ENCODE results near the gene SEPSECS.

SEPSECS gene

GRCh38 chr4:25169446-25169845, 9.2 kb upstream of the SEPSECS start:
- Histone ChIP-seq H3K27ac (no peak overlapping the region), H2AFZ (no peak overlapping the region), H3K4me3 (ENCODE audit: low read depth, low read length) (no peak overlapping the region), H3K9me3 (ENCODE audit: control insufficient read depth, low read length) (no peaks in the 10 kb centered on the region), H3K4me2 (ENCODE audit: low read length) (no peak overlapping the region), H3K9ac (no peak overlapping the region), H3K36me3 (ENCODE audit: control insufficient read depth, insufficient read depth, low read length) (no peaks in the 10 kb centered on the region), H3K79me2 (no peaks in the 10 kb centered on the region), H3K4me1 (no peaks in the 10 kb centered on the region), H3K27me3 (ENCODE audit: control insufficient read depth, insufficient read depth, low read length) (no peaks in the 10 kb centered on the region)
- TF ChIP-seq, protein P1, sequence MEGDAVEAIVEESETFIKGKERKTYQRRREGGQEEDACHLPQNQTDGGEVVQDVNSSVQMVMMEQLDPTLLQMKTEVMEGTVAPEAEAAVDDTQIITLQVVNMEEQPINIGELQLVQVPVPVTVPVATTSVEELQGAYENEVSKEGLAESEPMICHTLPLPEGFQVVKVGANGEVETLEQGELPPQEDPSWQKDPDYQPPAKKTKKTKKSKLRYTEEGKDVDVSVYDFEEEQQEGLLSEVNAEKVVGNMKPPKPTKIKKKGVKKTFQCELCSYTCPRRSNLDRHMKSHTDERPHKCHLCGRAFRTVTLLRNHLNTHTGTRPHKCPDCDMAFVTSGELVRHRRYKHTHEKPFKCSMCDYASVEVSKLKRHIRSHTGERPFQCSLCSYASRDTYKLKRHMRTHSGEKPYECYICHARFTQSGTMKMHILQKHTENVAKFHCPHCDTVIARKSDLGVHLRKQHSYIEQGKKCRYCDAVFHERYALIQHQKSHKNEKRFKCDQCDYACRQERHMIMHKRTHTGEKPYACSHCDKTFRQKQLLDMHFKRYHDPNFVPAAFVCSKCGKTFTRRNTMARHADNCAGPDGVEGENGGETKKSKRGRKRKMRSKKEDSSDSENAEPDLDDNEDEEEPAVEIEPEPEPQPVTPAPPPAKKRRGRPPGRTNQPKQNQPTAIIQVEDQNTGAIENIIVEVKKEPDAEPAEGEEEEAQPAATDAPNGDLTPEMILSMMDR (IDR thresholded peaks at IDR 0.05) = no peak

- H3K79me2 ChIP-seq = no peaks in the 10 kb centered on the region
- no peak overlapping the region for H3K4me3 ChIP-seq (ENCODE audit: low read depth, low read length)
- H3K9me3 ChIP-seq (ENCODE audit: control insufficient read depth, low read length) = no peaks in the 10 kb centered on the region
- TF ChIP-seq, protein P1 (IDR thresholded peaks at IDR 0.05) = no peak
- H3K27me3 ChIP-seq (ENCODE audit: control insufficient read depth, insufficient read depth, low read length) = no peaks in the 10 kb centered on the region
- H3K9ac ChIP-seq = no peak overlapping the region
- H2AFZ ChIP-seq = no peak overlapping the region
- H3K36me3 ChIP-seq (ENCODE audit: control insufficient read depth, insufficient read depth, low read length) = no peaks in the 10 kb centered on the region
- no peak overlapping the region for H3K27ac ChIP-seq
- no peaks in the 10 kb centered on the region for H3K4me1 ChIP-seq
- H3K4me2 ChIP-seq (ENCODE audit: low read length) = no peak overlapping the region
Measured at GRCh38 chr4:25165916-25166315, 5.7 kb upstream of the SEPSECS start.

DNA sequence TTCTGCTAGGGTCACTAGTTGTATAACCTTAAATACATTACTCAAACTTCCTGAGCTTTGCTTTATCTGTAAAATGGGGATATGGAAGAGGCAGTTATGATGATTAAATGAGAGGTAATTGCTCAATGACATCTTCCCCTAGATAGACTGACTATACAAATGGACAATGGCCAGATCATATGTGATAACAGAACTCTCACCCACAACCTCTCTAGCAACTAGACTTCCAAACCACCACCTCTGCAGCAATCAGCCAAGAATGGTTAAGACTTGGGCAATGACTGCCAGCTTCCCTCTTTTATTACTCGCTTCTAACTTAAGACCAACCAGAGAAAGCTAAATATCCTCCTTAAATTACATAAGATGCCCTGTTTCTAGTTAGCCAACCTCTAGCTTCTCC, 2.9 kb upstream of the SEPSECS start:
- H3K27me3 ChIP-seq (ENCODE audit: control insufficient read depth, insufficient read depth, low read length) = no peaks in the 10 kb centered on the region
- no peak overlapping the region for H3K4me2 ChIP-seq (ENCODE audit: low read length)
- no peaks in the 10 kb centered on the region for H3K9me3 ChIP-seq (ENCODE audit: control insufficient read depth, low read length)
- no peak overlapping the region for H3K4me3 ChIP-seq (ENCODE audit: low read depth, low read length)
- no peak overlapping the region for H2AFZ ChIP-seq
- no peaks in the 10 kb centered on the region for H3K79me2 ChIP-seq
- no peaks in the 10 kb centered on the region for H3K4me1 ChIP-seq
- TF ChIP-seq, protein P1 (IDR thresholded peaks at IDR 0.05) = no peak
- H3K9ac ChIP-seq = no peak overlapping the region
- no peak overlapping the region for H3K27ac ChIP-seq
- H3K36me3 ChIP-seq (ENCODE audit: control insufficient read depth, insufficient read depth, low read length) = no peaks in the 10 kb centered on the region

DNA sequence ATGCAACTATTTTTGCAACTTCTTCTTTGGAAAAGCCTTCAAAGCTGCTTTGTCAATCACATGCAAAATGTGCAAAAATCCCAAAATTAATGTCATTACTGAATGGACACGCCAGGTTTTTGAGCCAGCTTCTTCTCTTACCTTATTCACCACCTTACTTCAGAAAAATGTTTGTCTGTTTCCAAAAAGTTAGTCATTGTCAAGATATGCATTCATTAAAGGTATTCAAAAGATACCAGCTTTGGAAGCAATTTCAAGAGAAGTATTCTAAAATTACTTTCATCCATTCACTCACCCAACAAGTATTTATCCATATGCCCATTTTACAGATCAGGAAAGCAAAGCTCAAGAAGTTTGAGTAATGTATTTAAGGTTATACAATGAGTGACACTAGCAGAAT, 2.3 kb upstream of the SEPSECS start:
- no peak overlapping the region for H3K4me3 ChIP-seq (ENCODE audit: low read depth, low read length)
- H3K79me2 ChIP-seq = no peaks in the 10 kb centered on the region
- H2AFZ ChIP-seq = no peak overlapping the region
- no peak overlapping the region for H3K9ac ChIP-seq
- no peaks in the 10 kb centered on the region for H3K36me3 ChIP-seq (ENCODE audit: control insufficient read depth, insufficient read depth, low read length)
- TF ChIP-seq, protein P1 (IDR thresholded peaks at IDR 0.05) = no peak
- no peaks in the 10 kb centered on the region for H3K27me3 ChIP-seq (ENCODE audit: control insufficient read depth, insufficient read depth, low read length)
- no peak overlapping the region for H3K4me2 ChIP-seq (ENCODE audit: low read length)
- H3K27ac ChIP-seq = no peak overlapping the region
- H3K4me1 ChIP-seq = no peaks in the 10 kb centered on the region
- no peaks in the 10 kb centered on the region for H3K9me3 ChIP-seq (ENCODE audit: control insufficient read depth, low read length)

DNA sequence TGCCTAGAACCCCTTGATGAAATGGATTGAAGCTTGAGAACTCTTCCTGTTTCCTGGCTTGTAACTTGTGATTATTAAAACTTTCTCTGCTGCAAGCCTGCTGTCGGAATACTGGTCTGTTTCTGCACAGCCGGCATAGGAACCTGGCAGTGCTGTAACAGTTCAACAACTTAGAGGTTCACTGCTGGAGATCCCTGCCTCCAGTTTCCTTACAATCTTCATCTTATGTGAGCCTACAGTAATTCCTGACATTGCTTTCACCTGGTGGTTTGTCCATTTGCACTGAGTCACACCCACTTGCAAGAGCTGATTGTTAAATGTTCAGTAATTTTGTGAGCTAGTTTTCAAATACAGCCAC, 1.3 kb upstream of the SEPSECS start:
- Histone ChIP-seq H3K36me3 (ENCODE audit: control insufficient read depth, insufficient read depth, low read length) (no peaks in the 10 kb centered on the region), H2AFZ (peak overlapping the region; percentile 77), H3K27me3 (ENCODE audit: control insufficient read depth, insufficient read depth, low read length) (no peaks in the 10 kb centered on the region), H3K4me3 (ENCODE audit: low read depth, low read length) (peak overlapping the region; percentile 97), H3K4me1 (no peaks in the 10 kb centered on the region), H3K9ac (no peak overlapping the region), H3K9me3 (ENCODE audit: control insufficient read depth, low read length) (no peaks in the 10 kb centered on the region), H3K4me2 (ENCODE audit: low read length) (peak overlapping the region; percentile 96), H3K27ac (no peak overlapping the region), H3K79me2 (no peaks in the 10 kb centered on the region)
- TF ChIP-seq, protein P1 (IDR thresholded peaks at IDR 0.05) = no peak

All from parathyroid adenoma (tissue), 2 donors.